Stimulated activated CD4-positive, alpha-beta T cell treated with anti-CD3 and anti-CD28 coated beads, Interleukin-4, amount 100 ng/mL, for 48 hours (primary cell): ENCODE results near the gene ADAM15.

Experiments used
- DNase-seq, 2 donors: peaks; one replicate each; pipeline ENCODE4 v3.0.0-alpha.2; 2020; ENCODE audit warnings: low read depth in 2 of 2

Gene ADAM15

GRCh38 chr1:155032886-155033285 is 18.2 kb upstream of the ADAM15 start:
- no peak for DNase-seq

GRCh38 chr1:155033524-155033923 is 17.6 kb upstream of the ADAM15 start, which contains the start of the genes DCST1 and DCST2:
DCST1 (plus strand) TSS chr1:155033824; CDS start chr1:155034037, 213 bp downstream.
DCST2 (minus strand) TSS chr1:155033781; CDS start chr1:155033701, 80 bp downstream.
- DNase-seq: no peak

GRCh38 chr1:155034318-155035208 is 16.6 kb upstream of the ADAM15 start:
- no peak for DNase-seq

GRCh38 chr1:155035936-155036335 is 15.2 kb upstream of the ADAM15 start:
- DNase-seq: no peak

- no peak for DNase-seq
These were observed 14.1 kb upstream of the ADAM15 start for GRCh38 chr1:155037043-155037442.

GRCh38 chr1:155037851-155038441 is 13.2 kb upstream of the ADAM15 start:
- DNase-seq: no peak

GRCh38 chr1:155038602-155039307 is 12.4 kb upstream of the ADAM15 start:
- DNase-seq: no peak

GRCh38 chr1:155039308-155039669 is 11.8 kb upstream of the ADAM15 start:
- DNase-seq: no peak

- DNase-seq: no peak
These were observed 10.6 kb upstream of the ADAM15 start for GRCh38 chr1:155040358-155041093.

GRCh38 chr1:155042789-155043188 is 8.3 kb upstream of the ADAM15 start:
- DNase-seq: no peak

- DNase-seq: no peak
These were observed 7.8 kb upstream of the ADAM15 start for GRCh38 chr1:155043301-155043702.

- DNase-seq: no peak
These were observed 7.3 kb upstream of the ADAM15 start for GRCh38 chr1:155043793-155044192.

GRCh38 chr1:155044365-155044764 is 6.8 kb upstream of the ADAM15 start:
- no peak for DNase-seq

- DNase-seq: peak in 1 of 2 donors; percentile 45
These were observed 6.1 kb upstream of the ADAM15 start for GRCh38 chr1:155044812-155045657.

- no peak for DNase-seq
These were observed 2.4 kb upstream of the ADAM15 start for GRCh38 chr1:155048449-155049334.

- DNase-seq: no peak
These were observed 1.2 kb upstream of the ADAM15 start for GRCh38 chr1:155049651-155050559.

GRCh38 chr1:155051342-155051776 is 243 bp downstream of the ADAM15 start:
- no peak for DNase-seq

- no peak for DNase-seq
These were observed 772 bp downstream of the ADAM15 start for GRCh38 chr1:155051777-155052398.
